ENCODE results near the gene ITGBL1. TPM values are rescaled to one million over a fixed set of nuclear protein-coding genes. Genes with fewer than 3 reads are reported as not detected.

Gene ITGBL1
- total RNA-seq, 2 experiments from 2014 or later, result not detected

- H3K4me3 ChIP-seq (ENCODE audit: low read depth, low read length, poor library complexity, severe bottlenecking), result no peak overlapping the region
- intact Hi-C loops (cut with micrococcal nuclease; ENCODE audit: unreplicated experiment), result no loop called here
- no peak overlapping the region for H3K4me2 ChIP-seq (ENCODE audit: low read length)
- H3K79me2 ChIP-seq (ENCODE audit: insufficient read depth, low read depth, low read length), result no peaks in the 10 kb centered on the region
- H3K36me3 ChIP-seq (ENCODE audit: insufficient read depth, low read length), result no peaks in the 10 kb centered on the region
- DNase-seq (ENCODE audit: low spot score), result no peak
- H3K9me2 ChIP-seq (ENCODE audit: insufficient read depth, low read length), result no peaks in the 10 kb centered on the region
- TF ChIP-seq EZH2phosphoT487 (IDR thresholded peaks at IDR 0.05; ENCODE audit: borderline replicate concordance, low read depth, low read length) (no peak), CTCF (conservative IDR thresholded peaks at IDR 0.05; ENCODE audit: low read length) (no peak)
- H3K9me3 ChIP-seq (ENCODE audit: low read length), result no peaks in the 10 kb centered on the region
- ChIA-PET CTCF (ENCODE audit: unreplicated experiment) (no interaction called here), POLR2A (no interaction called here)
- BruUV-seq (replicated peaks), result no TSS peak
- no peaks in the 10 kb centered on the region for H4K20me1 ChIP-seq (ENCODE audit: insufficient read depth, low read length)
- H3K4me1 ChIP-seq (ENCODE audit: insufficient read depth, low read length, poor library complexity, severe bottlenecking), result no peaks in the 10 kb centered on the region
- H3K27ac ChIP-seq (ENCODE audit: low read depth, low read length, poor library complexity, severe bottlenecking), result no peak overlapping the region
- H2AFZ ChIP-seq (ENCODE audit: low read length), result no peak overlapping the region
Observed at GRCh38 chr13:101554420-101555125, 102.1 kb downstream of the ITGBL1 start.

- Histone ChIP-seq H3K36me3 (ENCODE audit: insufficient read depth, low read length) (no peaks in the 10 kb centered on the region), H3K27ac (ENCODE audit: low read depth, low read length, poor library complexity, severe bottlenecking) (no peak overlapping the region), H3K4me2 (ENCODE audit: low read length) (no peak overlapping the region), H4K20me1 (ENCODE audit: insufficient read depth, low read length) (no peaks in the 10 kb centered on the region), H2AFZ (ENCODE audit: low read length) (no peak overlapping the region), H3K79me2 (ENCODE audit: insufficient read depth, low read depth, low read length) (no peaks in the 10 kb centered on the region), H3K9me2 (ENCODE audit: insufficient read depth, low read length) (no peaks in the 10 kb centered on the region), H3K9me3 (ENCODE audit: low read length) (no peaks in the 10 kb centered on the region), H3K4me3 (ENCODE audit: low read depth, low read length, poor library complexity, severe bottlenecking) (no peak overlapping the region), H3K4me1 (ENCODE audit: insufficient read depth, low read length, poor library complexity, severe bottlenecking) (no peaks in the 10 kb centered on the region)
- BruUV-seq (replicated peaks), result no TSS peak
- no peak for DNase-seq (ENCODE audit: low spot score)
- ChIA-PET CTCF (ENCODE audit: unreplicated experiment) (no interaction called here), POLR2A (no interaction called here)
- intact Hi-C loops (cut with micrococcal nuclease; ENCODE audit: unreplicated experiment), result no loop called here
- TF ChIP-seq EZH2phosphoT487 (IDR thresholded peaks at IDR 0.05; ENCODE audit: borderline replicate concordance, low read depth, low read length) (no peak), CTCF (conservative IDR thresholded peaks at IDR 0.05; ENCODE audit: low read length) (no peak)
Observed at GRCh38 chr13:101555610-101556009, 103.1 kb downstream of the ITGBL1 start.

GRCh38 chr13:101556676-101557123 is 104.2 kb downstream of the ITGBL1 start:
- Histone ChIP-seq H3K4me2 (ENCODE audit: low read length) (no peak overlapping the region), H3K4me1 (ENCODE audit: insufficient read depth, low read length, poor library complexity, severe bottlenecking) (no peaks in the 10 kb centered on the region), H4K20me1 (ENCODE audit: insufficient read depth, low read length) (no peaks in the 10 kb centered on the region), H3K9me2 (ENCODE audit: insufficient read depth, low read length) (no peaks in the 10 kb centered on the region), H3K79me2 (ENCODE audit: insufficient read depth, low read depth, low read length) (no peaks in the 10 kb centered on the region), H3K9me3 (ENCODE audit: low read length) (no peaks in the 10 kb centered on the region), H3K36me3 (ENCODE audit: insufficient read depth, low read length) (no peaks in the 10 kb centered on the region), H3K27ac (ENCODE audit: low read depth, low read length, poor library complexity, severe bottlenecking) (no peak overlapping the region), H2AFZ (ENCODE audit: low read length) (no peak overlapping the region), H3K4me3 (ENCODE audit: low read depth, low read length, poor library complexity, severe bottlenecking) (no peak overlapping the region)
- DNase-seq (ENCODE audit: low spot score), result no peak
- POLR2A ChIA-PET, result no interaction called here
- no peak for TF ChIP-seq CTCF (conservative IDR thresholded peaks at IDR 0.05; ENCODE audit: low read length)
- TF ChIP-seq EZH2phosphoT487 (IDR thresholded peaks at IDR 0.05; ENCODE audit: borderline replicate concordance, low read depth, low read length), result no peak
- intact Hi-C loops (cut with micrococcal nuclease; ENCODE audit: unreplicated experiment), result no loop called here
- BruUV-seq (replicated peaks), result no TSS peak
- CTCF ChIA-PET (ENCODE audit: unreplicated experiment), result no interaction called here
